ENCODE results near the gene PKD1L1.

- TF ChIP-seq, protein P1, sequence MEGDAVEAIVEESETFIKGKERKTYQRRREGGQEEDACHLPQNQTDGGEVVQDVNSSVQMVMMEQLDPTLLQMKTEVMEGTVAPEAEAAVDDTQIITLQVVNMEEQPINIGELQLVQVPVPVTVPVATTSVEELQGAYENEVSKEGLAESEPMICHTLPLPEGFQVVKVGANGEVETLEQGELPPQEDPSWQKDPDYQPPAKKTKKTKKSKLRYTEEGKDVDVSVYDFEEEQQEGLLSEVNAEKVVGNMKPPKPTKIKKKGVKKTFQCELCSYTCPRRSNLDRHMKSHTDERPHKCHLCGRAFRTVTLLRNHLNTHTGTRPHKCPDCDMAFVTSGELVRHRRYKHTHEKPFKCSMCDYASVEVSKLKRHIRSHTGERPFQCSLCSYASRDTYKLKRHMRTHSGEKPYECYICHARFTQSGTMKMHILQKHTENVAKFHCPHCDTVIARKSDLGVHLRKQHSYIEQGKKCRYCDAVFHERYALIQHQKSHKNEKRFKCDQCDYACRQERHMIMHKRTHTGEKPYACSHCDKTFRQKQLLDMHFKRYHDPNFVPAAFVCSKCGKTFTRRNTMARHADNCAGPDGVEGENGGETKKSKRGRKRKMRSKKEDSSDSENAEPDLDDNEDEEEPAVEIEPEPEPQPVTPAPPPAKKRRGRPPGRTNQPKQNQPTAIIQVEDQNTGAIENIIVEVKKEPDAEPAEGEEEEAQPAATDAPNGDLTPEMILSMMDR (IDR thresholded peaks at IDR 0.05 in 2 of 3, conservative IDR thresholded peaks at IDR 0.05 in 1 of 3; ENCODE audit: borderline replicate concordance in 1 of 3, insufficient read depth in 1 of 3, low read depth in 2 of 3, low read length in 2 of 3), result no peak
- TF ChIP-seq EZH2 (IDR thresholded peaks at IDR 0.05) (no peak), ZBTB33 (IDR thresholded peaks at IDR 0.05; ENCODE audit: extremely low read depth, insufficient replicate concordance, low read length) (no peak), ATF3 (IDR thresholded peaks at IDR 0.05) (no peak), POLR2A (IDR thresholded peaks at IDR 0.05; ENCODE audit: borderline replicate concordance, extremely low read depth, insufficient read depth, insufficient read length) (no peak), REST (IDR thresholded peaks at IDR 0.05; ENCODE audit: low read depth) (no peak), RAD21 (IDR thresholded peaks at IDR 0.05; ENCODE audit: low read depth) (no peak)
These were observed 167.7 kb downstream of the PKD1L1 start for GRCh38 chr7:47780555-47780954.

Measured in HCT116 (cell line).